Activated gamma-delta T cell (primary cell): Measurements from ENCODE around the gene TGM3.

ENCODE experiments used
- DNase-seq: peaks from one replicate; lab custom pipeline; 2025; lab: John Stamatoyannopoulos, UW

Gene TGM3

GRCh38 chr20:2305479-2305878 is 9.7 kb downstream of the TGM3 start:
- no peak for DNase-seq

GRCh38 chr20:2305946-2306345 is 10.1 kb downstream of the TGM3 start:
- DNase-seq: no peak

- DNase-seq: no peak
Measured at GRCh38 chr20:2307136-2307535, 11.3 kb downstream of the TGM3 start.

GRCh38 chr20:2311329-2311728 is 15.5 kb downstream of the TGM3 start:
- no peak for DNase-seq

- no peak for DNase-seq
Measured at GRCh38 chr20:2312876-2313275, 17.1 kb downstream of the TGM3 start.

- DNase-seq: no peak
Measured at GRCh38 chr20:2313316-2313715, 17.5 kb downstream of the TGM3 start.

GRCh38 chr20:2314759-2315439 is 19.1 kb downstream of the TGM3 start:
- DNase-seq: no peak

- DNase-seq: no peak
Measured at GRCh38 chr20:2315440-2315778, 19.6 kb downstream of the TGM3 start.

GRCh38 chr20:2316847-2317495 is 21.2 kb downstream of the TGM3 start:
- no peak for DNase-seq

- DNase-seq: no peak
Measured at GRCh38 chr20:2320813-2321658, 25.2 kb downstream of the TGM3 start.

- no peak for DNase-seq
Measured at GRCh38 chr20:2323051-2323450, 27.2 kb downstream of the TGM3 start.

- no peak for DNase-seq
Measured at GRCh38 chr20:2326046-2326445, 30.2 kb downstream of the TGM3 start.

GRCh38 chr20:2327620-2328555 is 32.1 kb downstream of the TGM3 start:
- DNase-seq: no peak

GRCh38 chr20:2329286-2329685 is 33.5 kb downstream of the TGM3 start:
- no peak for DNase-seq

GRCh38 chr20:2330090-2330695 is 34.4 kb downstream of the TGM3 start:
- DNase-seq: no peak

GRCh38 chr20:2331106-2331505 is 35.3 kb downstream of the TGM3 start:
- no peak for DNase-seq

GRCh38 chr20:2331901-2332565 is 36.2 kb downstream of the TGM3 start:
- no peak for DNase-seq

GRCh38 chr20:2332711-2333110 is 36.9 kb downstream of the TGM3 start:
- no peak for DNase-seq

- DNase-seq: no peak
Measured at GRCh38 chr20:2333821-2334220, 38.0 kb downstream of the TGM3 start.

GRCh38 chr20:2335096-2335870 is 39.5 kb downstream of the TGM3 start:
- DNase-seq: no peak
